Measurements from ENCODE around the gene PRICKLE1.

- TF ChIP-seq POLR2AphosphoS5 (IDR thresholded peaks at IDR 0.05; ENCODE audit: low read depth, low read length) (no peak), CTCF (IDR thresholded peaks at IDR 0.05) (no peak), REST (IDR thresholded peaks at IDR 0.05; ENCODE audit: insufficient read depth in 1 of 2, low read depth in 2 of 2, low read length in 1 of 2) (no peak), SIN3A (IDR thresholded peaks at IDR 0.05; ENCODE audit: borderline replicate concordance, insufficient read depth, low read depth, low read length) (no peak), TCF7L2 (IDR thresholded peaks at IDR 0.05; ENCODE audit: low read depth, low read length) (no peak)
Measured at GRCh38 chr12:42459336-42459847, 130.2 kb downstream of the PRICKLE1 start.
